Endodermal cell (in vitro differentiated cells): Measurements from ENCODE around the gene GANAB. TPM values are rescaled to one million over a fixed set of nuclear protein-coding genes. Genes with fewer than 3 reads are reported as not detected.
"Not testable (repeated sequence)": the region's sequence is repeated elsewhere in the genome, so short reads cannot be mapped to it uniquely, and the experiment has no call there.

Experiments used
- DNase-seq: peaks from one replicate; pipeline ENCODE4 v3.0.0-alpha.2; 2017
- H3K27ac ChIP-seq: 2 replicates; pipeline ENCODE4 v1.5.1; 2013; ENCODE audit warnings: mild to moderate bottlenecking, low read depth, low read length, moderate library complexity
- H3K27me3 ChIP-seq: 2 replicates; pipeline ENCODE4 v1.6.1; 2013; ENCODE audit warnings: mild to moderate bottlenecking, low read length, moderate library complexity; ENCODE audit not compliant: insufficient read depth, control insufficient read depth, poor library complexity, severe bottlenecking
- H3K36me3 ChIP-seq: 2 replicates; pipeline ENCODE4 v1.7.0; 2013; ENCODE audit warnings: mild to moderate bottlenecking, low read length, moderate library complexity; ENCODE audit not compliant: control insufficient read depth, insufficient read depth
- H3K4me1 ChIP-seq: one replicate; pipeline ENCODE4 v1.7.0; 2013; ENCODE audit warnings: low read length; ENCODE audit not compliant: control insufficient read depth, insufficient read depth
- H3K4me3 ChIP-seq: 2 replicates; pipeline ENCODE4 v1.5.1; 2013; ENCODE audit warnings: mild to moderate bottlenecking, low read length, moderate library complexity
- H3K9ac ChIP-seq: 2 replicates; pipeline ENCODE4 v1.6.1; 2013; ENCODE audit warnings: mild to moderate bottlenecking, low read length, moderate library complexity; ENCODE audit not compliant: poor library complexity, severe bottlenecking; ENCODE audit errors: extremely low read depth
- H3K9me3 ChIP-seq: 2 replicates; pipeline ENCODE4 v1.6.1; 2013; ENCODE audit warnings: mild to moderate bottlenecking, low read length, moderate library complexity; ENCODE audit not compliant: control insufficient read depth
- H3K27ac Mint-ChIP-seq: 2 replicates; pipeline ENCODE4 v1.8.0; 2020; ENCODE audit warnings: mixed read lengths
- H3K27me3 Mint-ChIP-seq: 2 replicates; pipeline ENCODE4 v1.8.0; 2021; ENCODE audit warnings: mild to moderate bottlenecking, mixed read lengths; ENCODE audit not compliant: insufficient read depth
- H3K36me3 Mint-ChIP-seq: 2 replicates; pipeline ENCODE4 v1.8.0; 2020; ENCODE audit warnings: low read depth, mixed read lengths
- H3K4me1 Mint-ChIP-seq: 2 replicates; pipeline ENCODE4 v1.8.0; 2020; ENCODE audit warnings: mixed read lengths
- H3K4me3 Mint-ChIP-seq: 2 replicates; pipeline ENCODE4 v1.8.0; 2020; ENCODE audit warnings: mild to moderate bottlenecking, moderate library complexity, mixed read lengths
- H3K9me3 Mint-ChIP-seq: 2 replicates; pipeline ENCODE4 v1.8.0; 2020; ENCODE audit warnings: mild to moderate bottlenecking, mixed read lengths
- CTCF ChIP-seq: fragments of 200-600 bp; sonication (generic); conservative IDR thresholded peaks from 2 replicates; pipeline ENCODE4 v1.5.0; 2021; ENCODE audit warnings: antibody characterized with exemption, mild to moderate bottlenecking
- WGBS, 2 experiments: methylation state at CpG; one replicate each; pipeline versions ENCODE4 v1.1.5 to v1.1.7; 2013; ENCODE audit warnings: missing lambda C conversion rate in 2 of 2, mixed read lengths in 1 of 2; ENCODE audit not compliant: insufficient coverage in 1 of 2, insufficient read length in 1 of 2; 5-methylcytosine and 5-hydroxymethylcytosine counted together
- total RNA-seq, 2 donors: library from RNA; stranded (reverse); fragmentation: NEBNext Ultra II Directional in 1 of 2; extraction: Animal tissue kit (Norgen Biotek cat#: 25700) in 1 of 2; gene quantifications; 2 replicates in 1 of 2; 3 replicates in 1 of 2; pipeline ENCODE4 v1.2.1, GENCODE V29; 2021

The GANAB gene
- total RNA-seq, 2 donors from 2014 or later = 377 to 402 TPM

- WGBS, 2 experiments = 90 to 92% methylated on average over 5 to 6 of the region's 6 CpGs
- no peaks in the 10 kb centered on the region for H3K27me3 ChIP-seq
- H3K4me3 Mint-ChIP-seq = peak overlapping the region; percentile 84
- H3K36me3 ChIP-seq = peaks cover 42% of the 10 kb centered on the region
- no peaks in the 10 kb centered on the region for H3K9me3 ChIP-seq
- H3K4me3 ChIP-seq = no peak overlapping the region
- no peak overlapping the region for H3K9ac ChIP-seq
- peaks cover 37% of the 10 kb centered on the region for H3K36me3 Mint-ChIP-seq
- H3K27ac Mint-ChIP-seq = peak overlapping the region; percentile 0
- H3K4me1 ChIP-seq = peaks cover 7% of the 10 kb centered on the region
- peak; percentile 29 for TF ChIP-seq CTCF
- peak; percentile 53 for DNase-seq
- no peaks in the 10 kb centered on the region for H3K9me3 Mint-ChIP-seq
- H3K4me1 Mint-ChIP-seq = peaks cover 19% of the 10 kb centered on the region
- no peak overlapping the region for H3K27ac ChIP-seq
- H3K27me3 Mint-ChIP-seq = no peaks in the 10 kb centered on the region
Observed at GRCh38 chr11:62676698-62677097, 30.3 kb upstream of the GANAB start.

- H3K36me3 ChIP-seq = peaks cover 42% of the 10 kb centered on the region
- H3K27ac Mint-ChIP-seq, H3K9me3 Mint-ChIP-seq, H3K9ac ChIP-seq, H3K4me3 ChIP-seq, H3K4me1 ChIP-seq, H3K9me3 ChIP-seq, H3K27me3 Mint-ChIP-seq, H3K27ac ChIP-seq, H3K4me3 Mint-ChIP-seq, H3K27me3 ChIP-seq, DNase-seq: not testable (repeated sequence)
- Mint-ChIP-seq H3K4me1 (peaks cover 15% of the 10 kb centered on the region), H3K36me3 (peaks cover 37% of the 10 kb centered on the region)
- WGBS, 2 experiments = 96 to 97% methylated on average over 10 of the region's 10 CpGs
Observed at GRCh38 chr11:62675415-62675814, 29.0 kb upstream of the GANAB start.

GRCh38 chr11:62673196-62673525, 26.7 kb upstream of the GANAB start:
- H3K9ac ChIP-seq = no peak overlapping the region
- no peaks in the 10 kb centered on the region for H3K9me3 ChIP-seq
- no peak overlapping the region for H3K4me3 ChIP-seq
- no peak overlapping the region for H3K27ac ChIP-seq
- DNase-seq = no peak
- peaks cover 21% of the 10 kb centered on the region for H3K4me1 Mint-ChIP-seq
- H3K36me3 ChIP-seq = peaks cover 42% of the 10 kb centered on the region
- H3K4me1 ChIP-seq = peaks cover 4% of the 10 kb centered on the region
- peak overlapping the region; percentile 95 for H3K27ac Mint-ChIP-seq
- TF ChIP-seq CTCF = no peak
- H3K4me3 Mint-ChIP-seq = peak overlapping the region; percentile 98
- no peaks in the 10 kb centered on the region for H3K9me3 Mint-ChIP-seq
- WGBS, 2 experiments = 94 to 100% methylated on average over 1 to 2 of the region's 2 CpGs
- H3K27me3 ChIP-seq = no peaks in the 10 kb centered on the region
- H3K27me3 Mint-ChIP-seq = no peaks in the 10 kb centered on the region
- H3K36me3 Mint-ChIP-seq = peaks cover 35% of the 10 kb centered on the region
